ENCODE results near the gene CLRN2.
A peak's percentile ranks its signal among the peaks of the same experiment; 100 is the strongest.
"Not testable (repeated sequence)": the region's sequence is repeated elsewhere in the genome, so short reads cannot be mapped to it uniquely, and the experiment has no call there.

CLRN2 gene

GRCh38 chr4:17561195-17561909 is 46.4 kb downstream of the CLRN2 start:
- H3K4me3 ChIP-seq (ENCODE audit: low read length) = no peak overlapping the region
- DNase-seq (ENCODE audit: low read depth) = peak; percentile 84
- TF ChIP-seq, protein P1, sequence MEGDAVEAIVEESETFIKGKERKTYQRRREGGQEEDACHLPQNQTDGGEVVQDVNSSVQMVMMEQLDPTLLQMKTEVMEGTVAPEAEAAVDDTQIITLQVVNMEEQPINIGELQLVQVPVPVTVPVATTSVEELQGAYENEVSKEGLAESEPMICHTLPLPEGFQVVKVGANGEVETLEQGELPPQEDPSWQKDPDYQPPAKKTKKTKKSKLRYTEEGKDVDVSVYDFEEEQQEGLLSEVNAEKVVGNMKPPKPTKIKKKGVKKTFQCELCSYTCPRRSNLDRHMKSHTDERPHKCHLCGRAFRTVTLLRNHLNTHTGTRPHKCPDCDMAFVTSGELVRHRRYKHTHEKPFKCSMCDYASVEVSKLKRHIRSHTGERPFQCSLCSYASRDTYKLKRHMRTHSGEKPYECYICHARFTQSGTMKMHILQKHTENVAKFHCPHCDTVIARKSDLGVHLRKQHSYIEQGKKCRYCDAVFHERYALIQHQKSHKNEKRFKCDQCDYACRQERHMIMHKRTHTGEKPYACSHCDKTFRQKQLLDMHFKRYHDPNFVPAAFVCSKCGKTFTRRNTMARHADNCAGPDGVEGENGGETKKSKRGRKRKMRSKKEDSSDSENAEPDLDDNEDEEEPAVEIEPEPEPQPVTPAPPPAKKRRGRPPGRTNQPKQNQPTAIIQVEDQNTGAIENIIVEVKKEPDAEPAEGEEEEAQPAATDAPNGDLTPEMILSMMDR (conservative IDR thresholded peaks at IDR 0.05; ENCODE audit: low read length) = no peak

DNA sequence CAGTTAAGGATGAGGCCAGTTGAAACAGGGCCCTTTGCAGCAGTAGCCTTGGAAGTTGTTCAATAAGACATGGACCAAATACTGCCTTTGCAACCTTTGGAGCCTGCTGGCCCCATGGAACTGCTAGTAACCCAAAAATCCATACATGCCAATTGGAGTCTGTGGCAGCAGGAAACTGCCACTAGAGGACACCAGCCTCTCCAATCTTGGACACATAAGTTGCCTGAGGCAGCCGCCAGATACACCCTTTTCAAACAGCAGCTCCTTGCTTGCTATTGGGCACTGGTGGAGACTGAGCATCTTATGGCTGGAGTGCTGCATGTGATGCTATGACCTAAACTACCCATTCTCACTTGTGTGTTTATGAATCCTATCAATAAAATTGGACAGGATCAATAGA is 47.2 kb downstream of the CLRN2 start:
- no peak overlapping the region for H3K4me3 ChIP-seq (ENCODE audit: low read length)
- TF ChIP-seq, protein P1 (conservative IDR thresholded peaks at IDR 0.05; ENCODE audit: low read length) = no peak
- no peak for DNase-seq (ENCODE audit: low read depth)

DNA sequence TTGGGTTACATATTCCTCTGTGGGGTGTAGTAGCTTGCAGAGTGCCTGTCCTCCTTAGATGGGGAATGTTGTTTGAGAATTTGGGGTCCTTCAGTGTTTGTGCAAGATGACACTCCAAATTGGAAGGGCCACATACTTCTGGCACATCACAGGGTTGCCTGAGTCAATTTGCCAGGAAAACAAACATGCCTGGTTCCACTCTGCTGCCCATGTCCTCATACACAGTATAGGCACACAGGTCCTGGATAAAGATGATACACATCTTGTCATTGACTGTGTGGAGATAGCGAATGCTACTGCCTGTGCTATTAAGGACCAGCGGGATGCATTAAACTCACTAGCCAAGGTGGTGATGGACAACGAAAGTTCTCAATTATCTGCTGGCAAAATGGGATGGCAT is 50.9 kb downstream of the CLRN2 start:
- TF ChIP-seq, protein P1 (conservative IDR thresholded peaks at IDR 0.05; ENCODE audit: low read length) = no peak
- no peak overlapping the region for H3K4me3 ChIP-seq (ENCODE audit: low read length)
- no peak for DNase-seq (ENCODE audit: low read depth)

GRCh38 chr4:17567271-17567670 is 52.3 kb downstream of the CLRN2 start:
- no peak overlapping the region for H3K4me3 ChIP-seq (ENCODE audit: low read length)
- TF ChIP-seq, protein P1 (conservative IDR thresholded peaks at IDR 0.05; ENCODE audit: low read length) = no peak
- DNase-seq (ENCODE audit: low read depth) = peak; percentile 82

- TF ChIP-seq, protein P1 (conservative IDR thresholded peaks at IDR 0.05; ENCODE audit: low read length) = no peak
- H3K4me3 ChIP-seq (ENCODE audit: low read length) = no peak overlapping the region
- no peak for DNase-seq (ENCODE audit: low read depth)
These were observed 59.2 kb downstream of the CLRN2 start for GRCh38 chr4:17574206-17574605.

DNA sequence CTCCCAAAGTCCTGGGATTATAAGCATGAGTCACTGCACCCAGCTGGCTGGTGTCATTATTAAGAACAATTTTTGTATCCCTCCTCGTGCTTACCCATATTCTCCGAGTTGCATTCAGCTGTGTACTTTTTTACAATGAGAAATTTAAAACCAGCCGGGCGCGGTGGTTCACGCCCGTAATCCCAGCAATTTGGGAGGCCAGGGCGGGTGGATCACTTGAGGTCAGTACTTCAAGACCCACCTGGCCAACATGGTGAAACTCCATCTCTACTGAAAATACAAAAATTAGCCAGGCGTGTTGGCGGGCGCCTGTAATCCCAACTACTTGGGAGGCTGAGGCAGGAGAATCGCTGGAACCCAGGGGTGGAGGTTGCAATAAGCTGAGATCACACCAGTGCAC is 60.2 kb downstream of the CLRN2 start:
- not testable (repeated sequence) for H3K4me3 ChIP-seq (ENCODE audit: low read length); DNase-seq (ENCODE audit: low read depth)

Data from AG10803 (cell line).